ENCODE measurements around the gene CHRDL2. TPM values are rescaled to one million over a fixed set of nuclear protein-coding genes. Genes with fewer than 3 reads are reported as not detected.

Gene CHRDL2
- total and polyA plus RNA-seq, 2 of the 13 experiments (the other 11 are each of a cell fraction or from before 2014, with no cell fraction given) = 0.04 TPM; not detected in 1

DNA sequence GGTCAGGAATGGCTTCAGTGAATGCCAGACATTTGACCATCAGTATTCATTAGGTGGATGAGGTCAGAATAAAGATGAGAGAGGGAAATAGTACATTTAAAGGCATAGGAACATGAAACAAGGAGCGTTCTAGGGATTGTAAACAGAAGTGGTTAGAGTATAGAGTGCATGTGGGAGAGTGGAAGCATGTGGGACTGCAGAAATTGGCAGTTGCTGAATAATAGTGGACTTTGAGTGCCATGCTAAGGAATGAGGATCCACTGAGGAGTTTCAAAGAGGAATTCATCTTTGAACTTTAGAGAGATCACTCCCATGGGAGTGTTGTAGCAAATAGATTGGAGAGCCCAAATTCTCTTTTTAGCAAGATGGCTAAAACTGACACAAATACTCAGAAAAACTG lies 25.3 kb upstream of the CHRDL2 start (continued):
- TF ChIP-seq BCL6 (CRISPR knock-in tag; IDR thresholded peaks at IDR 0.05) (peak; percentile 89), TEAD3 (CRISPR knock-in tag; optimal IDR thresholded peaks at IDR 0.05; ENCODE audit: borderline replicate concordance) (peak; percentile 44), ZNF644 (CRISPR knock-in tag; IDR thresholded peaks at IDR 0.05; ENCODE audit: low read depth) (peak; percentile 48)
- TF ChIP-seq, protein P1, sequence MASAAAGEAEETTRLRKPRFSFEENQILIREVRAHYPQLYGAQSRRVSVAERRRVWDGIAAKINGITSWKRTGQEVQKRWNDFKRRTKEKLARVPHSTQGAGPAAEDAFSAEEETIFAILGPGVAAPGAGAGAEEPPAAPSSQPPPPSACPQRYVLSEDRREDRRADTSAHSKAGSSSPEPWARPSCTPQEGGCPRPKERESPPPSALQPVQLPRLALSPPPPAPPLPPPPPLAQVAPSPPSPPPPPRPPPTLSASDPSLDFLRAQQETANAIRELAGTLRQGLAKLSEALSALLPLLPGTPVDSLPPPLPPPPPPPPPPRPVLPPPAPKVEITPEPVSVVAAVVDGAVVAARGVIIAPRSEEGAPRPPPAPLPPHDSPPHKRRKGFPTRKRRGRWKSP (CRISPR knock-in tag; IDR thresholded peaks at IDR 0.05) = no peak
- TF ChIP-seq, protein P2, sequence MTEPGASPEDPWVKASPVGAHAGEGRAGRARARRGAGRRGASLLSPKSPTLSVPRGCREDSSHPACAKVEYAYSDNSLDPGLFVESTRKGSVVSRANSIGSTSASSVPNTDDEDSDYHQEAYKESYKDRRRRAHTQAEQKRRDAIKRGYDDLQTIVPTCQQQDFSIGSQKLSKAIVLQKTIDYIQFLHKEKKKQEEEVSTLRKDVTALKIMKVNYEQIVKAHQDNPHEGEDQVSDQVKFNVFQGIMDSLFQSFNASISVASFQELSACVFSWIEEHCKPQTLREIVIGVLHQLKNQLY (CRISPR knock-in tag; IDR thresholded peaks at IDR 0.05) = no peak

GRCh38 chr11:74755395-74755995 lies 24.3 kb upstream of the CHRDL2 start:
- TSS peak; percentile 3 for BruUV-seq (replicated peaks)
- Histone ChIP-seq H3K79me2 (ENCODE audit: insufficient read depth, low read length) (peaks cover 55% of the 10 kb centered on the region), H2AFZ (ENCODE audit: low read length) (no peak overlapping the region), H3K9ac (ENCODE audit: insufficient read depth, low read depth, low read length) (no peak overlapping the region), H3K27me3 (ENCODE audit: control insufficient read depth in 1 of 2, insufficient read depth in 2 of 2, low read length in 2 of 2) (no peaks in the 10 kb centered on the region), H3K4me2 (ENCODE audit: low read depth, low read length) (no peak overlapping the region), H3K36me3 (replicated peaks in 1 of 2; ENCODE audit: control insufficient read depth in 1 of 2, insufficient read depth in 2 of 2, low read length in 2 of 2) (no peaks in the 10 kb centered on the region), H3K4me1 (ENCODE audit: insufficient read depth, low read length) (peaks cover 48% of the 10 kb centered on the region), H4K20me1 (ENCODE audit: insufficient read depth, low read length) (peaks cover 31% of the 10 kb centered on the region), H3K27ac (ENCODE audit: extremely low read length, insufficient read depth, low read length) (peak overlapping the region; percentile 32), H3K4me3 (replicated peaks in 1 of 3; ENCODE audit: insufficient read depth in 1 of 3, low read depth in 2 of 3, low read length in 3 of 3) (no peak overlapping the region), H3K9me3 (ENCODE audit: low read length) (no peaks in the 10 kb centered on the region)
- ATAC-seq (no peak), FAIRE-seq (no peak), DNase-seq (ENCODE audit: low spot score) (no peak)
- ChIA-PET POLR2A (no interaction called here), CTCF (ENCODE audit: low intra/inter-chr PET ratio, low total read pairs) (no interaction called here)
- intact Hi-C loops (cut with micrococcal nuclease; ENCODE audit: unreplicated experiment) = no loop called here
- in situ Hi-C loops (cut with HindIII; ENCODE audit: extremely low pct_ligation_motif_present, low pct_unique_long_range_greater_than_20kb) = no loop called here
- WGBS (ENCODE audit: low lambda C conversion rate) = 68% methylated on average over 1 of the region's 1 CpG
- TF ChIP-seq TFE3 (CRISPR knock-in tag; IDR thresholded peaks at IDR 0.05) (no peak), CEBPB (IDR thresholded peaks at IDR 0.05; ENCODE audit: borderline replicate concordance, low read depth, low read length) (peak; percentile 38; the same call in 1 of the 2 replicates), FLYWCH1 (CRISPR knock-in tag; IDR thresholded peaks at IDR 0.05) (no peak)
- TF ChIP-seq, protein P3, sequence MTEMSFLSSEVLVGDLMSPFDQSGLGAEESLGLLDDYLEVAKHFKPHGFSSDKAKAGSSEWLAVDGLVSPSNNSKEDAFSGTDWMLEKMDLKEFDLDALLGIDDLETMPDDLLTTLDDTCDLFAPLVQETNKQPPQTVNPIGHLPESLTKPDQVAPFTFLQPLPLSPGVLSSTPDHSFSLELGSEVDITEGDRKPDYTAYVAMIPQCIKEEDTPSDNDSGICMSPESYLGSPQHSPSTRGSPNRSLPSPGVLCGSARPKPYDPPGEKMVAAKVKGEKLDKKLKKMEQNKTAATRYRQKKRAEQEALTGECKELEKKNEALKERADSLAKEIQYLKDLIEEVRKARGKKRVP (CRISPR knock-in tag; IDR thresholded peaks at IDR 0.05) = peak in 1 of 2 experiments; percentile 41; a peak in 1 of 4 replicates
